GM19397 (cell line): Measurements from ENCODE around the gene MYLK.

Experiments
- ATAC-seq: cut with Tn5 transposase; IDR thresholded peaks from one replicate; pipeline ENCODE4 v1.9.1; 2021; ENCODE audit warnings: mild to moderate bottlenecking, moderate library complexity; ENCODE audit not compliant: unreplicated experiment

MYLK gene

GRCh38 chr3:123798550-123798949 lies 85.6 kb downstream of the MYLK start:
- no peak for ATAC-seq

DNA sequence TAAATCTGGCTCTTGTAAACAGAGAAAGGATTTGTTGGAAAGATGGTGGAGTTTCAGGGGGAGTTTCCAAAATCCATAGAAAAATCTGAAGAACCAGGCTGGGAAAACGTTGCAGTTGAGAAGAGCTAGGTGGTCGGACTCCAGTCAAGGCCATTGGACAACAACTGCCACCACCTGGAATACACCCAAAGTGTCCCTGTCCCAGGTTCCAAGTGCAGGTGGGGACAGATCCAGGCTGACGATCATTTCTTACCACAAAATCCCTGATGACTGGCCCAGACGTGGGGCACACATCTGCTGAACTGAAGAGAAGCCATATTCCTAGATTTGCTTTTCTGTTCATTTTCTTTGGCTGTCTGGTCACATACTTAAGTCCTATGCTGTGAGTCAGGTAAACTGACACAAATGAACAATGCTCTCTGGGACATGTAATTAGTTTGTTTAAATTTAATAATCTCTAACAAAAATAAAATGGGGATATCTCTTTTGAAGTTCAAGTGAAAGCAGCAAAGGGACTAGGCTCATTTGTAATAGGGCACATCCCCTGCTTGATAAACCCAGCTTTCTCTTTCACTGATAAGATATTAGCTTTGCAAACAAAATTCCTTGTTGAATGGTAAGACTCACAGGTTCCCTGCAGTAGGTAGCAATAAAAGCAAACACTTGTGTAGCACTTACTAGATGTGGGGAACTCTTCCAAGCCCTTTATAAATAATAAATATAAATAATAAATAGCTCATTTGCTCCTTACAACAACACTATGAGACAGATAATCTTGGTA lies 88.5 kb downstream of the MYLK start:
- no peak for ATAC-seq

- ATAC-seq: no peak
These were observed 90.7 kb downstream of the MYLK start for GRCh38 chr3:123793425-123793824.

- no peak for ATAC-seq
These were observed 91.5 kb downstream of the MYLK start for GRCh38 chr3:123792473-123793201.

- no peak for ATAC-seq
These were observed 92.2 kb downstream of the MYLK start for GRCh38 chr3:123791898-123792297.

- ATAC-seq: no peak
These were observed 92.7 kb downstream of the MYLK start for GRCh38 chr3:123791417-123791816.

GRCh38 chr3:123791073-123791370 lies 93.1 kb downstream of the MYLK start:
- no peak for ATAC-seq

GRCh38 chr3:123790254-123791072 lies 93.7 kb downstream of the MYLK start:
- no peak for ATAC-seq

- no peak for ATAC-seq
These were observed 94.4 kb downstream of the MYLK start for GRCh38 chr3:123789760-123790159.

DNA sequence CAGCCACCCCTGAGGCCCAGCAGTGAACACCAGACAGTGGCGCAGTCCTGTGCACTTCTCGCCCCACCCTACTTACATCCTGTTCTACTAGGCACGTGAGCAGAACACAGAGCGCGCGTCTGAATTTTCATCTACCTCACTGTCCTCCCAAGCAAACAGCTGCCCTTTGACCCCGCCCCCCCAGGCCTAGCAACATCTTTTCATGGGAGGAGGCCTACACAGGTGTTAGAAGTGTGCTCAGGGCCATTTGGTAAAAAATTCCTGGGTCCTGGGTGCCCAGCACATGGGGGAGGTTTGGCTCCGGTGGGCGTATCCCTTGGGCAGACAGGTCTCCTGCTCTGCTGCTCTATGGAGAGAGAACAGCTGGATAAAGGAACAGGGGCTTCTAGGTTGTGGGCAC lies 95.0 kb downstream of the MYLK start:
- ATAC-seq: no peak

- ATAC-seq: no peak
These were observed 95.4 kb downstream of the MYLK start for GRCh38 chr3:123788710-123789109.

GRCh38 chr3:123787133-123787532 lies 97.0 kb downstream of the MYLK start:
- ATAC-seq: no peak

DNA sequence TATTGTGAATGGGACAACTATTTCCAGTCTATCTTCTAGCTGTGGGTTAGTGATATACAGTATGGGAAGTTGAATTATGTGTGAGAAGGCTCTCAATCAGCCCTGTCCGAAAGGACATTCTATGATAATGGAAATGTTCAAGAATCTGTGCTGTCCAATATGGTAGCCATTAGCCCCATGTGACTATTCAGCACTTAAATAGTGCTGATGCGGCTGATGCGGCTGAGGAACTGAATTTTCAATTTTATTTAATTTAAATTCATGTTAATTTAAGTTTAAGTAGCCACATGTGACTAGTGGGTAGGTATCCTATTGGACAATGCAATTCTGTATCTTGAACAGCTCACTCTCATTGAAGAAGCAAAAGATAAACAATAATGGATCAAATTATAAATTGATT lies 98.5 kb downstream of the MYLK start:
- ATAC-seq: no peak

DNA sequence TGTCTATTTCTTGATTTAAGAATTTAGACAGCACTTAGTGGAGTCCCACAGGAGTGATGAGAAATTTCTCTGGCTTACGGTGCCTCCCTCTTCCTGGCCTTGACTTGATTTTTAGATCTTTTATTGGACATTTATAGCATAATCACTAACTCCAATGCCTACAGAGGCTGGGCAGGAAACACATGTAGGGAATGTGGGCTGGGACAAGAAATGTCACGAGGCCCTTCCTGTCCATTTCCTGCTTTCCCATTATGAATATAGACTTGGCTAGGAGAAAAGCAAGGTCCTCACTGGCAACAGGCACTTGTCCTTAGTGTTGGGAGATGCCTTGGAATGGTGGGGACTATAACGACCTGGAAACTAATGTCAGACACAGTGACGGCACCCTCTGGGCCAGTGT lies 100.3 kb downstream of the MYLK start:
- ATAC-seq: no peak

DNA sequence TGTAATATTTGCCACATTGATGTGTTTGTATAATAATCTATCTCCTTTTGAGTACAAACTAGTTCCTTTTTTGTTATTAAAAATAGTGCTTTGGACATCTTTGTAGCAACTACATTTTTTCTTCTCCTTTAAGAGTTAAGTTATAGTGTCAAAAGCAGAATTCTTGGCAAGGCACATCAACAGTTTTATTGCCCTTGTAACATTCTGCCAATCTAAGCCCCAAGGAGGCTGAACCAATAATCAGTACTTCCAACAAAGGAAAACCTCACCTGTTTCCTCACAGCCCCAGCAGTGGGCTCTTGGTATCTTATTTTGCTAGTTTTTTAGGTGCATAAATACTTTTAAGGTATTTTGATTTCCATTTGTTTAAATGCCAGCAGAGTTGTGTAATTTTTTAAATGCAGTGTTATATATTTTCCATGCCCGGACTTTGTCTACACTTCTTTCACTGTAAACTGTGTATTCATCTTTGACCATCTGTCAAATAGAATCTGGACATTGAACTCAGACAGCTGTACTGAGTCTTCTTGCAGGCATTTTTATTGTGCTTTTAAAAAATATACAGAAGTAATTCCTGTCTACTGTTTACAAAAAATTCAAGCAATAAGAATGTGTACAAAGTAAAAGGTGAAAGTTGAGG lies 101.0 kb downstream of the MYLK start:
- no peak for ATAC-seq

GRCh38 chr3:123782488-123782887 lies 101.6 kb downstream of the MYLK start:
- no peak for ATAC-seq

- no peak for ATAC-seq
These were observed 102.4 kb downstream of the MYLK start for GRCh38 chr3:123781571-123782275.

- ATAC-seq: no peak
These were observed 103.0 kb downstream of the MYLK start for GRCh38 chr3:123781138-123781537.

GRCh38 chr3:123780656-123781055 lies 103.5 kb downstream of the MYLK start:
- ATAC-seq: no peak

GRCh38 chr3:123779655-123780231 lies 104.4 kb downstream of the MYLK start:
- ATAC-seq: no peak
